HepG2 (cell line): Measurements from ENCODE around the gene APOC1. TPM values are rescaled to one million over a fixed set of nuclear protein-coding genes. Genes with fewer than 3 reads are reported as not detected.

Source experiments
- ARID5B ChIP-seq: IDR thresholded peaks from 2 replicates; pipeline ENCODE4 v1.4.0; 2020; ENCODE audit warnings: mild to moderate bottlenecking, missing genetic modification reagents
- FOXM1 ChIP-seq: sonication (generic); formaldehyde crosslinking; IDR thresholded peaks from 2 replicates; pipeline ENCODE4 v1.5.0; 2020; ENCODE audit warnings: missing genetic modification reagents
- IKZF4 ChIP-seq: sonication (generic); formaldehyde crosslinking; IDR thresholded peaks from 2 replicates; pipeline ENCODE4 v1.5.1; 2020; ENCODE audit warnings: borderline replicate concordance, mild to moderate bottlenecking, low read depth, missing genetic modification reagents; ENCODE audit errors: not compliant biosample characterization
- IRF2 ChIP-seq: IDR thresholded peaks from 2 replicates; pipeline ENCODE4 v1.6.1; 2018; ENCODE audit warnings: missing genetic modification reagents, missing compliant biosample characterization
- KDM2A ChIP-seq: sonication (generic); formaldehyde crosslinking; IDR thresholded peaks from 2 replicates; pipeline ENCODE4 v1.4.0; 2020; ENCODE audit warnings: low read depth, missing genetic modification reagents, borderline replicate concordance
- MATR3 ChIP-seq: sonication (generic); formaldehyde crosslinking; IDR thresholded peaks from 2 replicates; pipeline ENCODE4 v1.4.0; 2020; ENCODE audit warnings: missing genetic modification reagents
- MBNL3 ChIP-seq: fragments of 250-450 bp; sonication (Bioruptor Pico); conservative IDR thresholded peaks from 2 replicates; pipeline ENCODE4 v1.8.0; 2022; ENCODE audit warnings: mild to moderate bottlenecking, inconsistent platforms
- MTF2 ChIP-seq: sonication (generic); formaldehyde crosslinking; IDR thresholded peaks from 2 replicates; pipeline ENCODE4 v1.5.0; 2020; ENCODE audit warnings: missing genetic modification reagents, borderline replicate concordance
- PAWR ChIP-seq: sonication (generic); formaldehyde crosslinking; IDR thresholded peaks from 2 replicates; pipeline ENCODE4 v1.4.0; 2020; ENCODE audit warnings: missing genetic modification reagents, mild to moderate bottlenecking, borderline replicate concordance
- PBX2 ChIP-seq: IDR thresholded peaks from 2 replicates; pipeline ENCODE4 v1.6.1; 2016; ENCODE audit warnings: control low read depth
- PITX1 ChIP-seq: sonication (generic); formaldehyde crosslinking; IDR thresholded peaks from 2 replicates; pipeline ENCODE4 v1.5.1; 2020; ENCODE audit warnings: mild to moderate bottlenecking, missing genetic modification reagents
- RAD21 ChIP-seq: fragments of 450-650 bp; formaldehyde crosslinking; IDR thresholded peaks from 2 replicates; pipeline ENCODE4 v1.5.0; 2020; ENCODE audit warnings: mild to moderate bottlenecking
- REL ChIP-seq: sonication (generic); formaldehyde crosslinking; conservative IDR thresholded peaks from 2 replicates; pipeline ENCODE4 v1.8.0; 2022; ENCODE audit warnings: mild to moderate bottlenecking, missing genetic modification reagents, moderate library complexity
- RFXAP ChIP-seq: sonication (generic); formaldehyde crosslinking; IDR thresholded peaks from 2 replicates; pipeline ENCODE4 v1.4.0; 2020; ENCODE audit warnings: missing genetic modification reagents, borderline replicate concordance
- TCF7 ChIP-seq: sonication (generic); IDR thresholded peaks from 2 replicates; pipeline ENCODE4 v1.6.1; 2016; ENCODE audit warnings: antibody characterized with exemption, low read depth
- TMF1 ChIP-seq: sonication (generic); formaldehyde crosslinking; IDR thresholded peaks from 2 replicates; pipeline ENCODE4 v1.8.1; 2022; ENCODE audit warnings: low read depth, missing genetic modification reagents
- ZFP62 ChIP-seq: sonication (generic); formaldehyde crosslinking; IDR thresholded peaks from 2 replicates; pipeline ENCODE4 v1.4.0; 2020; ENCODE audit warnings: missing genetic modification reagents
- ZKSCAN8 ChIP-seq: IDR thresholded peaks from 2 replicates; pipeline ENCODE4 v1.6.1; 2016; ENCODE audit warnings: borderline replicate concordance, missing genetic modification reagents, missing compliant biosample characterization
- polyA plus RNA-seq, 8 experiments: library from polyadenylated mRNA; depleted of rRNA in 3 of 8; stranded (reverse) in 7 of 8; unstranded in 1 of 8; fragments of >200 nt; fragmentation: Illumina TruSeq in 4 of 8; extraction: Trizol in 4 of 8; gene quantifications; 2 replicates each; pipeline versions ENCODE4 v1.2.1 to v1.2.3, GENCODE V29; 2011 to 2016; ENCODE audit warnings: low read depth in 4 of 8, missing spikeins in 1 of 8, mixed read lengths in 1 of 8; ENCODE audit not compliant: insufficient read depth in 1 of 8
- total RNA-seq, 5 experiments: library from RNA; depleted of rRNA; stranded (reverse); fragments of >200 nt; fragmentation: Illumina TruSeq; extraction: Trizol; gene quantifications; 2 replicates each; pipeline ENCODE4 v1.2.3, GENCODE V29; 2016; ENCODE audit warnings: low read depth in 1 of 5

The APOC1 gene
- total and polyA plus RNA-seq, 2 of the 13 experiments (the other 11 are each of a cell fraction or from before 2014, with no cell fraction given) = 600 to 1,235 TPM

DNA sequence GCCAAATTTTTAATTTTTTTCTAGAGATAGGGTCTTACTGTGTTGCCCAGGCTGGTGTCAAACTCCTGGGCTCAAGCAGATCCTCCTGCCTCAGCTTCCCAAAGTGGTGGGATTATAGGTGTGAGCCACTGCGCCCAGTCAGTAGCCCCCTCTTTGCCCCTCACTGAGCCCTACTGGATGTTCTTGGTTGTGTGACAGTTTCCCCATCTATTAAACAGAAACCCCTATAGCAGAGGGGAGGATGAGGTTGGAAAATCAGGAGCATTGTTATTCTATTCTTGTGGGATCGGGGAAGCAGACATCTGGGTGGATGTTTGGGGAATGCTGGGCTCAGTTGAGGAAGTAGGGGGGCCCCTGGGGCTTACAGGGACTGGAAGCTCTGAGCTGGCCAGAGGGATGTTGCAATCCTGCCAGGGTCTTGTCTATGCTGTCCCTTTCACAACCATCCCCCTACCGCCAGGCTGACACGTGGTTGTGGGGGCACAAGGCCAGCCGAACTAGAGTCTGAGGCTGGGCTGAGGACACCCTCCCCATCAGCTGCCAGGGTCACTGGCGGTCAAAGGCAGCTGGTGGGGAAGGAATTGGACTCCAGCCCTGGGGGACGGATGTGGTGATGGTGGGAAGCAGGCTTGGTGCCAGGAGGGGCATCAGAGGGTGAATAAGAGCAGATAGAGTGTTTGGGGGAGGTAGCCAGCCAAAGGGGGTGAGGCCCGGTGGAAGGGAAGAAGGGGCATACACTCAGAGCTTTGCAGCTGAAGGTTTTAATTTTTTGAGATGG is 10.9 kb downstream of the APOC1 start (continued):
- TF ChIP-seq ARID5B (CRISPR knock-in tag) = peak; percentile 97
- peak; percentile 57; the same call in 1 of the 2 replicates for TF ChIP-seq PBX2 (CRISPR knock-in tag)
- TF ChIP-seq MTF2 (CRISPR knock-in tag) = no peak
- TF ChIP-seq RAD21 (CRISPR knock-in tag) = peak; percentile 55
- TF ChIP-seq IKZF4 = peak; percentile 90
- TF ChIP-seq TCF7 = peak; percentile 67
- TF ChIP-seq MATR3 (CRISPR knock-in tag) = no peak
- no peak for TF ChIP-seq MBNL3
- peak; percentile 93 for TF ChIP-seq KDM2A (CRISPR knock-in tag)
- TF ChIP-seq PITX1 (CRISPR knock-in tag) = peak; percentile 97
- TF ChIP-seq PAWR = no peak
- no peak for TF ChIP-seq ZFP62 (CRISPR knock-in tag)
- TF ChIP-seq REL = no peak
- TF ChIP-seq TMF1 = peak; percentile 57; the same call in 1 of the 2 replicates
- TF ChIP-seq RFXAP = peak; percentile 98
- peak; percentile 89; the same call in 1 of the 2 replicates for TF ChIP-seq ZKSCAN8 (CRISPR knock-in tag)
- TF ChIP-seq FOXM1 (CRISPR knock-in tag) = no peak
- TF ChIP-seq IRF2 (CRISPR knock-in tag) = peak; percentile 97
